GM18502 (cell line): ENCODE data around the gene PRMT7.

Experiments
- ATAC-seq: cut with Tn5 transposase; IDR thresholded peaks from one replicate; pipeline ENCODE4 v1.9.1; 2021; ENCODE audit warnings: mild to moderate bottlenecking; ENCODE audit not compliant: unreplicated experiment, poor library complexity

The PRMT7 gene

DNA sequence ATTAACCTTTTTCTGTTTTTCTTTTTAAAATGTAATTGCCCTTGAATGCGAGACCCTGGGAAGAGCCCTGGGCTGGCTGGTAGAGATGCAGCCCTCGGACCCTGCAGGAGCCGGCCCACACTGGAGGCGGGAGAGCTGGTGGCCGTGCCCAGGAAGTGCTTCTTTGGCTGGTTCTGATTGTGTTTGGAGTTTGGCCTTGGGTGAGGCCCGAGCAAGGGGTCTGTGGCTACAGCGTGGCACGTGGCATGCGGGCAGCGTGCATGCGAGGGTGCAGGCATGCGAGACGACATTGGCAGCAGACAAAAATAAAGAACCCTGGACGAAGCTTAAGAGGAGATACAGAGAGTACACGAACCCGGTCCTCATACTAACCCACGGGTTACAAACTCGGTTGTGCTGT, 49.7 kb downstream of the PRMT7 start:
- ATAC-seq = no peak

DNA sequence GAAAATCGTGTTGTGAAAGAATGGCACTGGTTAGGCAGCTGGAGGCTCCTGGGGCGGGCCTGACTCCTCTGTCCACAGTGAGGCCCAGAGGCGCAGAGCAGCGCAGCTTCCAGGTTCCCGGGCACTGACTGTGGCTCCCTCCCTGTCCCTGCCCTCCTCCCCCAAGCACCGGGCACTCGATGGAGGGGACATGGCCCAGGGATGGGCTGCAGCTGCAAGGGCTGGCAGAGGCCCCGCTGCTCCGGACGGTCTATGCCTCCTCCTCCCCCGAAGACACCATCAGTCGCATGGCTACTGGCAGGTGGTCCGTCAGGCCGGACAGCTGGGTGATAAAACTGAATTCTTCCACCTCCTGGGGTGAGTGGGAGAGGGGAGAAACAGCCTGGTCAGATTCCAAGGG, 50.1 kb downstream of the PRMT7 start:
- no peak for ATAC-seq

DNA sequence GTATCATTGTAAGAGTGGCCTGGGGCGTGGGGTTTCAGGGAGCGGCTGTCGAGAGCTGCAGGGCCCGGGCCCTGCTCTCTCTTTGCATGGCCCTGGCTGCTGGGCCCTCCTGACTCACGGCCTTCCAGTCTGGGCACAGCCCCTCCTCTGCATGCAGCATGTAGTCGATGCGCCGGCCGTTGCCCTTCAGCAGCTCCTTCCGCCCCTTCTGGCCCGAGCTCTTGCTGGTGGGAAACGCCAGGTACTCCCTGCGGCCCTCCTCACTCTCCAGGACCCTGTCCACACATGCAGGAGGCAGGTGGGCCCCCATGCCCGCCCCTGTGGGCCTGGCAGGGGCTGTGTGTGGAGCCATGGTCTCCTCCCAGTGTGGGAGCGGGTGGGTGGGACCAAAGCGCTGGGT, 50.7 kb downstream of the PRMT7 start:
- no peak for ATAC-seq

DNA sequence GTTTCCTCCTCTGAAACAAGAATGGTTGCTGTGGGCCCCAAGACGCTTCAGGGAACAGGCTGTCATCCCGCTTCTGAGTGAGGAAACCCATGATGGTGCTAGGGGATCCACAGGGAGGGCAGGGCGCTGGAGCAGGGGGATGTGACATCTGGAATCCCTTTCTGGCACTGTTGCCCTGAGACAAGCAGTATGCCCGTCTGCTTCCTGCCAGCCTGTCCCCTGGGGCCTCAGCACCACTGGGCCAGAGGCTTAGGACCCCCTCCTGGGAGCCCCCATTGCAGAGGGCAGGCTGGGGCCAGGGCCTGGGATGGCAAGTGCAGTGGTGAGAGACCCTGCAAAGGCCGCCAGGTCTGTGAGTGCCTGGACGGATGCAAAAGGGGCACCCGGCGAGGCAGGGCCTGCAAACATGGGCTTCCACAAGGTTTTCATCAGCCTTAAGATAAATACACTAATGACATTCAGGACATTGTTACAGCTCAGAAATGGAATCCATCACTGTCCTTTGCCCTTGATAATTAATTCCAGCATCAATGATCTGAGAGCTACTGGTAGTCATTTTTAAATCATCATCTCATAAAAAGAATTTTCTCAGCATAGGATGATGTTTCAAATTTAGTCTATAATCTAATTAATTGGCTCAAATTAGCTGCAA, 51.6 kb downstream of the PRMT7 start:
- no peak for ATAC-seq

DNA sequence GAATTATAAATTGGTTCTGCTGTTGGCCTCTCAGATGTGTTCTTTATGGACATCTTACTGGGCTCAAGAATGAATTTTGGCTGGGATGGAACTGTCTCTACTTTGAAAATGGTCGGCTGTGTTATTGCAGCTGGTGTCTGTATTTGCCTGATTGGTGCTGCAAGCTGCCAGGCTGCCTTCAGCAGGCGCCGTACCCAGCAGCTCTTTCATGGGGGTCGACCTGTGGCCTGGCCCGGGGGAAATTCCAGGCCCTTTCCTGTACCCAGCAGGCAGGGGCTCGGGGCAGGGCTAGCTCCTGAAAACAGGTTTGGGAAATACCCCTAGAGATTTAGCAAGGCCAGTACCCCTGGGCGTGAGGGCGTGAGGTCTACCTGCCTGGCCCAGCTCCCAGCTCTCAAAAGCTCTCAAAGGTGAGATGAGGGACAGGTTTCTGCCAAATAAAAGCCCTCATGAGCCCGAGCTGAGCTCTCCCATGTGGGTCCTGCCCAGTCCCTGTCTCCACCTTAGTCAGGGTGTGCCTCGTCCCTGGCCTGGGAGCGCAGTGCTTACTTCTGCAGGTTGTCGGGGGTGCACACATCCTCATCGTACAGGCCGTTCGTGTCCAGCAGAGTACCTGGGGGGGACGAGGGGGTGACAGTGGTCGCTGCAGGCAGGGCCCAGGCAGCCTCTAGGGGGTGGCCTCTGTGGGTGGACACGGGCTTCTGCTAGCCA, 52.3 kb downstream of the PRMT7 start:
- ATAC-seq = no peak

GRCh38 chr16:68363658-68364521, 53.1 kb downstream of the PRMT7 start:
- no peak for ATAC-seq

GRCh38 chr16:68364561-68364998, 53.8 kb downstream of the PRMT7 start:
- ATAC-seq = no peak

- no peak for ATAC-seq
Measured at GRCh38 chr16:68365167-68365817, 54.5 kb downstream of the PRMT7 start.

DNA sequence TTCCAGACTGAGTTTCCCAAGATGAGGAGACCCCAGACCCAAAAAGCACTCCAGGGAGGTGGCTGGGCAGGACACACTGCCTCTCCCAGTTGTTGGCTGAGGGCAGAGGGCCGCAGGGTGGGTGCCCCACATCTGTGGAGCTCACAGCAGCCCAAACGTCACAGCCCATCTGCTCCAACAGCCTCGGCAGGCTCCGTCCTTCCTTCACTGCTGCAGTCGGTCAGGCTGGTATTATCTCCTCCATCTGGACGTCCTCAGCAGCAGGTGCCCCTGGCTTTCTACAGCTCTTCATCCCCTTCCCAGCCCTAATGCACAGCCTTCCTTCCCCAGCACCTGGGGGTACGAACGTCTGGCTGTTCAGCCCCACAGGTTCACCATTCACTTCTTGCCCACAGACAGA, 55.2 kb downstream of the PRMT7 start:
- no peak for ATAC-seq

- no peak for ATAC-seq
Measured at GRCh38 chr16:68367030-68367429, 56.2 kb downstream of the PRMT7 start.

DNA sequence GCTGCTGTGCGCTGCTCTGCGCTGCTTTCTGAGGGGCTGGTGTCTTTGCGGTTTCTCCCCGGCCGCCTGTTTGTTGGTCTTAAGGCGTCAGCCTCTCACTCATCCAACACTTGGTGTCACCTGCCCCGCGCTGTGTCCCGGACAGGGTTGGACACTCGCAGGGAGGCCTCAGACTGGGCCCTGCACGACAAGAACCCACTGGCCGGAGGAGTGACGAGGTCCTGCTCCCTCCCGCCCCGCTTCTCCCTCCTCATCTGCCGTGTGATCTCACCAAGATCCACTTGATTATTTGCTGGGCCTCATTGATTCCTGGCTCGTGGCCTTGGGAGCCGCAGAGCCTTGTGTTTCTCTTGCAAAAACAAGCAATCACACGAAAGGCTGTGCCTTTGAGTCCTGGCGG, 56.6 kb downstream of the PRMT7 start:
- no peak for ATAC-seq

- ATAC-seq = no peak
Measured at GRCh38 chr16:68367891-68368290, 57.1 kb downstream of the PRMT7 start.

- ATAC-seq = no peak
Measured at GRCh38 chr16:68368301-68368888, 57.6 kb downstream of the PRMT7 start.

DNA sequence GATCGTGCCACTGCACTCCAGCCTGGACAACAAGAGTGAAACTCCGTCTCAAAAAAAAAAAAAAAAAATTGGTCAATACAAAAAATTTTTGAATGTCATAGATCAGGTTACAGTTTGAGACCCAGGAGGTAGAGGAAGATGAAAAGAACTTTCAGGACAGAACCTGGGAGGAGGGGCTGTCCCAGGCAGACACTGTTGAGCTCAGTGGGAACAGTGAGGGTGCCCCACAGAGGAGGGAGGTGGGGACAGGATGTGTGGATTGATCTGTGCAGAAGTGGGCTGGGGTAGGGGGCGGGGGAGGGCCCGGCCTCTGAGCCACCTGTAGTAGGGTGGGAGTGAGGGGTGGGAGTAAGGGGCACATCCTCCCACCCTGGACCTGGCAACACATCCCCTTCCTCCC, 58.3 kb downstream of the PRMT7 start:
- no peak for ATAC-seq

DNA sequence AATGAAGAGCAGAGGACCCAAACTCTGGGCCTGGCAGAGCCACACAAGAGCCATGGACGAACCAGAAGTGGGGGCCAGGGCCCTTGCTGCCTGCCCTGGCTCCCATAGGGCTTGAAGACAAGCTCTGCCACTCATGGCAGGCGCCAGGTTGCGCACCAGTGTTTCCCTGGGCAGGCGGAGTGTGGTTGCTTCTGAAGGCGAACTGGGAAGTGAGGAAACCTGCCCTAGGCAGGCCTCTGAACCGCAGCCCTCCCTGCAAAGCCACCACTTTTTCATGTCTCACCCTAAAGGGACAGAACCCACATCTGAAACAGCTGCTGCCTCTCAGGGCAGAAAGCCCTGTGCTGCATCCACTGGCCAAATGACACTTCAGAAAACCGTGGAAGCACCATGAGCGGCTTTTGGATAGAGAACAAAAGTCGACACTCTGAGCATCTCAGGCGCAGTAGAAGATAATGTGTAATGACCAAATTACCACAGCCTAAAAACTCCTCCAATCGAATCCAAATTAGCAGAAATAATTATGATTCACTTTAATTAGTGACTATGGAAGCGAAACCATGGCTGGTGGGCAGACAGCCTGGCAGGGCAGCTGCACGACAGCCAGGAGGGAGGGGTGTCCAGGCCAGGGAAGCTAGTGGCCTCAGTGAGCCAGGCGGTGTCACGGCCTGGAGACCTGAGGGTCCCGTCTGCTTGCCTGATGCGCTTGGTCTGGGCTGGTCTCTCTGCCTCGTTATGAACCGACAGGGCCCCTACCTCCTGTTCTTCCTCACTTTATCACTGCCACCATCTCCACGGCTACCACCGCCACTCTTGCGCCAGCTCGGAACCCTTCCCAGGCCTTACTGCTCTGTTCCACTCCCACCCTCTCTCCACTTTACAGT, 59.1 kb downstream of the PRMT7 start:
- ATAC-seq = peak; percentile 61

DNA sequence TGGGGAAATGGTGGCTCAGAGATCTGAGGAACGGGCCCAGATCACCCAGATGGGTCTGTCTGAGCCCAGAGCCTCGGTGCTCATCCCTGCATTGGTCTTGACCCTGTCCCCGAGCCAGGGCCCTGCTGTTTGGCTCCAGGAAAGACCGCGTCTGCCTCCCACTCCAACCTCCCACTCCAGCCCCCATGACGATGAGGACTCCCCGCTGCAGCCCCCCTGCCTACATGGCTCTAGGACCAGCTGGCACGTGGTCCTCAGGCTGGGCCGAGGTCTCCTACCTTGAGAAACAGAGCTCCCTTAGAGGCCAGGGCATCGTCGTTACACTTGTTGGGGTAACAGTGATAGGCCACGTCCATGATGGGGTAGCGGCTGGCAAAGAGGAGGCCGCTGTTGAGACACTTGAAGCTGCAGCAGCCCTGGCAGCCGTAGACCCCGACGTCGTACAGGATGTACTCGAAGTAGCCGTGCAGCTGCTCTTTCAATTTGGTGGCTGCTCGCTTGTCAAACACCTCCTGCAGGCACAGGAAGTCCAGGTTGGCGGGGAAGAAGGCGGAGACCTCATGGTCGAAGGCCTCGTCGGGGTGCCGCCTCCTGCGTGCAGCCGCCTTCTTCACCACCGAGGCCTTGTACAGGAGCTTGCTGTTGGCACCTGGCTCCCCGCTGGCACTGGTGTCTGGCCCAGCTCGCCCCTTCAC, 59.9 kb downstream of the PRMT7 start:
- no peak for ATAC-seq

DNA sequence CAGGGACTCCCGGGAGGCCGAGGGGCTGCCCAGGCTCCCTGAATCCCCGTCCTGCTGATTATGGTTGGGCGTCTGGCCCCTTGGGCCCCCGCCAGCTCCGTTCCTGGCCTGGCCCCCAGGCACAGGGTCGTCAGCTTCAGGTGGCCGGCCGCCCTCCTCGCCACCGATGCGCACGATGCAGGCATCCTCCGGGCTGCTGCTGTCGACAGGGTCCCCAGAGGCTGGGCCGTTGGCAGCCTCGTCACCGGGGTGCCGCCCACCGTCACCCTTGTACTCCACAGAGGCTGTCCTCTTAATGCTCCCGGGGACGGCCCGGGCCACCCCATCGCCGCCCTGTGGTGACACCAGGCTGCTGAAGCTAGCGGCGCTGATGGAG, 60.4 kb downstream of the PRMT7 start:
- no peak for ATAC-seq

- ATAC-seq = no peak
Measured at GRCh38 chr16:68371706-68372380, 61.0 kb downstream of the PRMT7 start.
